GM13977 (cell line): Measurements from ENCODE around the gene DYNC1H1.

Experiments used
- DNase-seq: peaks from one replicate; pipeline ENCODE4 v3.0.0; 2012; ENCODE audit warnings: low spot score
- CTCF ChIP-seq: IDR thresholded peaks from 2 replicates; pipeline ENCODE4 v1.5.1; 2012; ENCODE audit warnings: mild to moderate bottlenecking, control low read depth; ENCODE audit not compliant: insufficient read depth; ENCODE audit errors: extremely low read depth, missing control alignments
- in situ Hi-C: fragments of 300-500 bp; cut with MboI; formaldehyde crosslinking; loops from one replicate; pipeline ENCODE4 v1.12.0; 2022; ENCODE audit warnings: low sequenced_read_pairs, low pct_unique_long_range_greater_than_20kb, mixed read lengths, inconsistent platforms; ENCODE audit not compliant: unreplicated experiment

The DYNC1H1 gene

GRCh38 chr14:101950100-101950499 is 14.3 kb upstream of the DYNC1H1 start:
- peak; percentile 28 for TF ChIP-seq CTCF
- in situ Hi-C loops: loop anchor here (25.0 kb wide), 1 partner anchor 362 kb away; the partner anchor contains the start of genes MOK and ZNF839
- no peak for DNase-seq

GRCh38 chr14:101950516-101951215 is 13.7 kb upstream of the DYNC1H1 start:
- no peak for DNase-seq
- in situ Hi-C loops: loop anchor here (25.0 kb wide), 1 partner anchor 362 kb away; the partner anchor contains the start of genes MOK and ZNF839
- no peak for TF ChIP-seq CTCF

GRCh38 chr14:101953151-101953550 is 11.2 kb upstream of the DYNC1H1 start:
- in situ Hi-C loops: loop anchor here (25.0 kb wide), 1 partner anchor 359 kb away; the partner anchor contains the start of genes MOK and ZNF839
- no peak for DNase-seq
- no peak for TF ChIP-seq CTCF

- TF ChIP-seq CTCF: no peak
- in situ Hi-C loops: loop anchor here (25.0 kb wide), 1 partner anchor 358 kb away; the partner anchor contains the start of genes MOK and ZNF839
- no peak for DNase-seq
Measured at GRCh38 chr14:101954501-101954900, 9.9 kb upstream of the DYNC1H1 start.

- in situ Hi-C loops: loop anchor here (25.0 kb wide), 1 partner anchor 357 kb away; the partner anchor contains the start of genes MOK and ZNF839
- DNase-seq: no peak
- TF ChIP-seq CTCF: no peak
Measured at GRCh38 chr14:101955695-101956161, 8.6 kb upstream of the DYNC1H1 start.

GRCh38 chr14:101956179-101956885 is 8.0 kb upstream of the DYNC1H1 start:
- no peak for DNase-seq
- no peak for TF ChIP-seq CTCF
- in situ Hi-C loops: loop anchor here (25.0 kb wide), 1 partner anchor 356 kb away; the partner anchor contains the start of genes MOK and ZNF839
